CD4-positive, alpha-beta T cell treated with Interleukin-4 for 4 hours (primary cell): ENCODE results near the gene TBL3.
"Not testable (repeated sequence)": the region's sequence is repeated elsewhere in the genome, so short reads cannot be mapped to it uniquely, and the experiment has no call there.

Experiments used
- DNase-seq: peaks from one replicate; pipeline ENCODE4 v3.0.0-alpha.2; 2020

Gene TBL3

GRCh38 chr16:2002406-2003230, 30.8 kb downstream of the TBL3 start:
- DNase-seq, result no peak

DNA sequence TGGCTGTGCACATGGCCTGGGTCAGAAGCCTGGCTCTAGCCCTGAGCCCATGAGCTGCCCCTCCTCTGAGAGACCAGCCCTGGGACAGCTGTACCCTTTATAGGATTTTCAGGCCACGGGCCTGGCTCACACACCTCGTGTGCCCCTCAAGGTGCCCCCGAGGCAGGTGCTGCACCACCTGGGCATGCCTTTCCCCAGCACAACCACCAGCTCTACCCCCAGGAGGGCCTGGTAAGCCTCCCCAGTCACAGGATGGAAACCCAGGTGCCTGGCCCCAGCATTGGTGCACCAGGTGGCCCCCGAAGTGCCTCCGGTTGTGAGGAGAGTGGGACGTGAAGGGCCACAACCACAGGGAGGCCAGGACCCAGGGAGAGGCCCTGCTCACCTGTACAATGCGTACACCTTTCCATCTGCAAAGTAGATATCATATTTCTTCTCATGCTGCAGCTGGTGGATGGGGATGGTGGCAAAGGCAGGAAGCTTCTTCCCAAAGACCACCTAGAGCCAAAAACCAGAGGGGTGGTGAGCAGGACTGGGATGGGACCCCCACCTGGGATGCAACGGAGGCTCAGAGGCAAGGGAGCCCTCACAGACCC, 31.5 kb downstream of the TBL3 start:
- DNase-seq, result no peak

GRCh38 chr16:2003827-2004641, 32.2 kb downstream of the TBL3 start:
- peak; percentile 75 for DNase-seq

DNA sequence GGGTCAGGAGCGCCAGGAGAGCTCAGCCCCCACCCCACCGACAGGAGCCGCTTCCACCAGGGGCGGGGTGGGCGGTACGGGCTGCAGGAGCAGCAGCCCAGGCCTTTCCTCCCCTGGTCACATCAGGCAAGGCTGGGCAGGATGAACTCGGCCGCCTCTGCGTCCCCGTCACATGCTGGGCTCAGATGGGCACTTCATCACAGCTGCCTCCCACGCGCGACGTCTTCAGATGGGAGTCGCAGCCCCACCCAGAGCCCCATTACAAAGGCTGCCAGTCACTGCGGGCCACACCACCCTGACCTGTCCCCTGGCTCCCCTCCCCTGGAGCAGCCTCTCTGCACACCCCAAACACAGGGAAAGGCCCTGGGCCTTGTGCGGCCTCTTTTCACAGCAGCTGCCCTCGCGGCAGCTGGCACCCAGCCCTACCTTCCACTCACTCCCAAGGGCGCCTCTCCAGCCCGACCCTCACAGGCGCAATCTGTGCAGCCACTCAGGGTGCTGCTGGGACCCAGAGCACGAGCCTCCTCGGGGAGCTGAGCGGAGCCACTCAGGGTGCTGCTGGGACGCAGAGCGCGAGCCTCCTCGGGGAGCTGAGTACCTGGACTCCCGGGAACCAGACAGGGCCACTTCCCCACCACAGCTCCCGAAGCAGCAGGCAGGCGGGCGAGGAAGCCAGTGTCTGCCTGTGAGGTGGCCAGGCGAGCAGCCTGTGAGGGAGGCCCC, 33.1 kb downstream of the TBL3 start:
- no peak for DNase-seq

- DNase-seq, result no peak
These were observed 33.8 kb downstream of the TBL3 start for GRCh38 chr16:2005646-2006045.

DNA sequence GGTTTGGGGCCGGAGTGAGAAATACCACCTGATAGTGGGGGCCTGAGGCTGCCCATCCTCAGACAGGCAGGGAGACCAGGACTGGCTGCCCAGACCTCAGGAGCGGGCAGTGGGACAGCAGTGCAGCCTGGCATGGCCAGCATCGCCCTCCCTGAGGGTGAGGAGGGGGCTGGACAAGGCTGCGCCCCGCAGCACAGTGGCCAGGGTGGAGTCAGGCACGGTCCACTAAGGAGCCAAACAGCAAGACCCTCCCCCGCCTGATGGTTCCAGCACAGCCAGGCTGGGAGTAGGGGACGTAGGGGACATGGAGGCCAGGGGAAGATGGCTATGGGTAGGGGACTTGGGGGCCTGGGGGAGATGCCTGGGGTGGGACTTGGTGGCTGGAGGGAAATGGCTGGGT, 34.5 kb downstream of the TBL3 start:
- DNase-seq, result no peak

DNA sequence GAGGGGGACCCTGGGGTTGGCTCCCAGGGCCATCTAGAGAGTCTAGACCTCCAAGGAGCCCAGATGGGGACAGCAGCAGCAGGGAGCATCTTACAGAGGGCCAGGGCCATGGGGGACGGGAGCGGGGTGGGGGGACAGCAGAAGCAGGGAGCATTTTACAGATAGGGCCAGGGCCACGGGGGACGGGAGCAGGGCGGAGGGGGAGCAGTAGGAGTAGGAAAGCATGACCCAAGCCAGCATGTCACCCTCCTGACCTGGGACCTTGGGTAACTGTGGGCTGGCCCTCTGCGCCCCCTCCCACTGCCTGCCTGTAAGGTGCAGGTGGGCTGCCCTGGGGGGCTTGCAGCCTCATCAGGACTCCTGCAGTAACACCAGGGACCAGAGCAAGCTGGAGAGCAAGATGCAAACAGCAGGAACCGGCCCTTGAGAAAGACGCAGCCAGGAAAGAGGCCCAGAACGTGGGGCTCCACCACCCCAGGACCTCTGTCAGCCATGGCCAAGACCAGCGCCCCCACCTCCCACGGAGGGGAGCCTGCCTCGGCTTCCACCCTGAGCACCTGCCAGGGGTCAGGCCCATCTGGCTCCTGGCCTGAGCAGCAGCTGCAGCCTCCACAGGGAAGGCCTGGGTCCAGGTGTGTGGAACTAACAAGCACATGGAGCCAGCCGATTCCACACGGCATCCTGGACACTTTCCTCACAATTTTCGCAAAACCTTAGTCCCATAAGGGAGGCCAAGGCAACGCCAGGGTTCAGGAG, 35.4 kb downstream of the TBL3 start:
- DNase-seq, result no peak

- DNase-seq, result peak; percentile 19
These were observed 36.2 kb downstream of the TBL3 start for GRCh38 chr16:2008009-2008526.

DNA sequence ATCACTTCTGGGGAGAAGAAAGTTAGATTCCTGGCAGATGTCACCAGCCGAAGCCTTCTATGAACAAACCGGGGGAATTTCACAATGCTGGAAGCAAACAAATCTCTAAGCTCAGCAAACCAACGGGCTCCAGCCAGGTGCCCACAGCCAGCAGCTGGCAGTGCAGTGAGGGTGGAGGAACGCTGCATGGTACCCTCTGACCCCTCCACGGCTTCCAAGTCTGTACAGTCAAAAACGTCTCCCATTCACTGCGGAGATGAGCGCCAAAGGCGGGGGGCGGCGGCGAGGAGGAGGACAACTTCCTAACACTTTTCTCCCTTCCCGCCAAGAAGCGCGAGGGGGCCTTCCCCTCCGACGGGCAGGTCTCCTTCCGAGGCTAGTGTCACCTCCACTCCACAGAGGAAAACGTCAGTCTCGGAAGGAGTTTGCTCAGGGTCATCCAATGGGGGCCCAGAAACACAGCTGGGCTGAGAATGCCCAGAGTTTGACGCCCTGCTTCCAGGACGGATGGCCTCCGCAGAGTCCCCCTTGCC, 36.8 kb downstream of the TBL3 start:
- DNase-seq, result peak; percentile 15

DNA sequence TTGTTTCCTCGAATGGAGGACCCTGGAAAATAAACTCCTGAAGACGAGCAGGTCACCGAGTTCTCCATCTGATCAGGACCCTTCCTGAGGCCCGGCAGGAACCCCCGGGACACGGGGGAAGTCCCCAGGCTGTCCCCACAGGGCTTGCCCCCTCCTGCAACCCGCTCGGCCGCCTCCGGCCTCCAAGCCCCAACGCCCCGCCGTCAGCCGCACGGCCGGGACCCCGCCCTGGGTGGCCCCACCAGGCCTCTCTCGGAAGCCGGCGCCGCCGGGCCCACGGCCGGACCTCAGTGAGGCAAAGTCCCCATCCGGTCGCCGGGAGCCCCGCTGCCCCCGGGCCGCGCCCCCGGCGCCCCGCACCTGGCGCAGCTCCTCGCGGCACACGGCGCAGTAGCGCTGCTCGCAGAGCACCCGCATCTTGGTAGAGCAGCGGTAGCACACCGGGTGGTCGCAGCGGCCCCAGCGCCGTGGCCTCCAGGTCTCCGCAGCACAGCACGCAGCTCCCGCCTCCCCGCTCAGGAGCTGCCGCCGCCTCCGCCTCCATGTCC, 37.4 kb downstream of the TBL3 start:
- DNase-seq, result no peak

DNA sequence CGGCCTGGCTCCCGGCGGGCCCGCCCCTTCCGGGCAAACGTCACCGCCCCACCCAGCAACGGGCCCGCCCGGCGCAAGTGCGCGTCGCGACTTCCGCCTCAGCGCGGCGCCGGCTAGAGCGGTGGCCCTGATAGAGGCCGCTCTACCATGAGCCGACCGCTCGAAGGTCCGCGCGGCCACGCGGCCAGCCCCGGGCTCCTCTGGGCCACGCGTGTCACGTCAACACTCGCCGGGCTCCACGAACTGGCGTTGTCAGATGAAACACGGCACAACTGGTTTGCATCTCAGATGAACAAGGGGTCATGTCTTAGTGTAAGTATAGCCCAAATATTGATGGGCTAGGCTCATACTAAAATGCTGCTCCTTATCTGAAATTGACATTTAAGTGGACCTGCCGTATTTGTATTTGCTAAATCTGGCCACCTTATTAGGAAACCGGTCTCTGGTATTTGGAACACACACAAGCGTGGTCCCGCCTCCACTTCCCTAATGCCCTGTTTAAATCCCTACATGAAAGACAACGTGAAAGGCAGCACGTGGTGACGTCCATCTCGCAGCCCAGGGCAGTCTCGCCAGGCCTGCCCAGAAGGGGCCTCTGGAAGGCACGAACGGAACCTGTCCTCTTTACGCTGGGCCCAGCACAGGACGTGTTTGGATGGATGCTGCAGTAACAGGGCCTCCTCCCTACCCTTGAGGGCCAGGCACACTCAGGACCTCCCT, 38.1 kb downstream of the TBL3 start, which contains the start of gene ZNF598:
Gene ZNF598 (minus strand): TSS at position 31 of the 720 bp plus-strand sequence.
- peak; percentile 70 for DNase-seq

DNA sequence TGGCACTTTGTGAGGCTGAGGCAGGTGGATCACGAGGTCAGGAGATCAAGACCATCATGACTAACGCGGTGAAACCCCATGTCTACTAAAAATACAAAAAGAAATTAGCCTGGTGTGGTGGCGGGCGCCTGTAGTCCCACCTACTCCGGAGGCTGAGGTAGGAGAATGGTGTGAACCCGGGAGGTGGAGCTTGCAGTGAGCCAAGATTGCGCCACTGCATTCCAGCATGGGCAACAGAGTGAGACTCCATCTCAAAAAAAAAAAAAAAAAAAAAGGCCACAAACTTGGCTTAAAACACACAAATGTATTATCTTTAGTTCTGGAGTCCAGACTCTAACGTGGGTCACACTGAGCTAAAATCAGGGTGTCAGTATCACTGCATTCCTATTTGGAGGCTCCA, 39.9 kb downstream of the TBL3 start:
- DNase-seq, result not testable (repeated sequence)

- no peak for DNase-seq
These were observed 41.7 kb downstream of the TBL3 start for GRCh38 chr16:2013527-2013926.

DNA sequence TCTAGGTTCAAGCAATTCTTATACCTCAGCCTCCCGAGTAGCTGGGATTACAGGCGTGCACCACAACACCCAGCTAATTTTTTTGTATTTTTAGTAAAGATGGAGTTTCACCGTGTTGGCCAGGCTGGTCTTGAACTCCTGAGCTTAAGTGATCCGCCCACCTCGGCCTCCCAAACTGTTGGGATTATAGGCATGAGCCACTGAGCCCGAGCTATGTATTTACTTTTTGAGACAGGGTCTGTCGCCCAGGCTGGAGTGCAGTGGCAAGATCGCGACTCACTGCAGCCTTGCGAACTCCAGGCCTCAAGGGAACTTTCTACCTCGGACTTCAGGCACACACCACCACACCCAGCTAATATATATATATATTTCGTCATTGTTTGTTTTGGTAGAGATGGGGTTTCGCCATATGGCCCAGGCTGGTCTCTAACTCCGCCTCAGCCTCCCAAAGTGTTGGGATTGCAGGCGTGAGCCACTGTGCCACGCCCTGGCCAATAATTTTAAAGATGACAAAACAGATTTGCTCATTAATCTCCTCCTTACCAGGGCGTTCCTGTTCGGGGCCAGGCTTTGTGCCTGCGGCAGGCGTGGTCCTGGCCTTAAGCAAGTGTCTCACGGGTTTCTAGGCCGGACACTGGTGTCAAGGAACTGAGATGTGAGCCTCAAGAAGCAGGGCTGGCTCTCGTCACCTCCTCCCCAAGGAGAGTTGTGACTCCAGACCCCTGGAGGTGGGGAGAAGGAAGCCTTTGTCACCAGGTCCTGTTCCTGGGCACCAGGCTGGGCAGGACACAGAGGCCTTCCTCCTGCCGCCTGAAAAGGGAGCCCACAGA, 43.5 kb downstream of the TBL3 start:
- DNase-seq, result no peak

- DNase-seq, result no peak
These were observed 44.0 kb downstream of the TBL3 start for GRCh38 chr16:2015947-2016208.

DNA sequence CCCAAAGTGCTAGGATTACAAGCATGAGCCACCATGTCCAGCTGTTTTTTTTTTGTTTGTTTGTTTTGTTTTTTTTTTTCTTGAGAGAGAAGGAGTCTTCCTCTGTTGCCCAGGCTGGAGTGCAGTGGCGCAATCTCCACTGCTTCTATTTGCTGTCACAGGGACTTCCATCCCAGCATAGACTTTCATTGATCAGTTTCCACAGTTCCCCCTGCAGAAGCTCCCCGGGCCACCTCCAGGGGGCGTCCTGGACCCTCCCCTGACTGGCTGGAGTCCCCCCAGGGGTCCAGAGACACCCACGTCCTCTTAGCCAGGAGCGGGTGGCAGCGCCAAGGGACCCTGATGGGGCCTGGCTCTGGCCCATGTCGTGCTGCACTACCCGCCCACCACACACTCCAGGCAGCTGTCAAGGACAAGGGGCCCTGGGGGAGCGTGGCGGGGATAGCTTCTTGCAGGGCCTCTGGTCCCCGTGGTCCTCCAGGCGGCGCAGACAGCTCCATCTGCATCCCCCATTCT, 44.6 kb downstream of the TBL3 start:
- no peak for DNase-seq

- no peak for DNase-seq
These were observed 47.7 kb downstream of the TBL3 start, which contains the start of gene NPW for GRCh38 chr16:2019518-2019920. Gene NPW (plus strand): TSS chr16:2019785.

- no peak for DNase-seq
These were observed 48.3 kb downstream of the TBL3 start for GRCh38 chr16:2019921-2020831.

GRCh38 chr16:2022723-2023091, 50.9 kb downstream of the TBL3 start:
- no peak for DNase-seq
